Adrenal gland (tissue), 12 donors: ENCODE results near the gene COPG2. TPM values are rescaled to one million over a fixed set of nuclear protein-coding genes. Genes with fewer than 3 reads are reported as not detected.
A peak's percentile ranks its signal among the peaks of the same experiment; 100 is the strongest.
"Not testable (repeated sequence)": the region's sequence is repeated elsewhere in the genome, so short reads cannot be mapped to it uniquely, and the experiment has no call there.

ENCODE experiments used
- DNase-seq, 7 donors: peaks; one replicate each; pipeline ENCODE4 v3.0.0-alpha.2; 2019 to 2020
- H3K27ac ChIP-seq, 5 donors: fragments of 200-600 bp; sonication (generic) in 4 of 5; 1 replicate in 3 of 5; 2 replicates in 2 of 5; pipeline versions ENCODE4 v1.5.1 to v1.8.0; 2016 to 2020; ENCODE audit warnings: mild to moderate bottlenecking in 1 of 5
- H3K27me3 ChIP-seq: fragments of 200-600 bp; 2 replicates; pipeline ENCODE4 v1.8.0; 2021
- H3K36me3 ChIP-seq, 2 donors: fragments of 200-600 bp; replicated peaks in 1 of 2; 1 replicate in 1 of 2; 2 replicates in 1 of 2; pipeline versions ENCODE4 v1.5.1 to v1.8.0; 2018 to 2022
- H3K4me1 ChIP-seq, 2 donors: fragments of 200-600 bp; replicated peaks in 1 of 2; 1 replicate in 1 of 2; 2 replicates in 1 of 2; pipeline versions ENCODE4 v1.5.1 to v1.8.0; 2018 to 2021
- H3K4me3 ChIP-seq, 4 donors: fragments of 200-600 bp; sonication (generic) in 3 of 4; one replicate each; pipeline ENCODE4 v1.5.1; 2016 to 2018
- H3K9me3 ChIP-seq, 3 donors: fragments of 200-600 bp; sonication (generic) in 1 of 3; replicated peaks in 1 of 3; 1 replicate in 2 of 3; 2 replicates in 1 of 3; pipeline versions ENCODE4 v1.5.1 to v1.8.0; 2016 to 2021
- CTCF ChIP-seq, 6 experiments: fragments of 450-650 bp in 4 of 6; fragments of 200-600 bp in 2 of 6; sonication (generic) in 1 of 6; IDR thresholded peaks; 1 replicate in 5 of 6; 2 replicates in 1 of 6; pipeline versions ENCODE4 v1.5.1 to v1.8.0; 2016 to 2021; ENCODE audit warnings: antibody characterized with exemption in 6 of 6, mild to moderate bottlenecking in 2 of 6, moderate library complexity in 1 of 6
- POLR2A ChIP-seq, 2 donors: fragments of 450-650 bp; IDR thresholded peaks; one replicate each; pipeline ENCODE4 v1.6.1; 2017; ENCODE audit warnings: antibody characterized with exemption in 2 of 2, mild to moderate bottlenecking in 2 of 2, moderate library complexity in 1 of 2
- WGBS, 4 donors: extraction: QIAGEN DNeasy Blood & Tissue Kit in 2 of 4; methylation state at CpG; one replicate each; pipeline versions ENCODE4 v1.1.5 to v1.1.7; 2013 to 2017; 5-methylcytosine and 5-hydroxymethylcytosine counted together
- intact Hi-C, 2 donors: fragments of 100-400 bp; cut with DNase I; formaldehyde crosslinking; loops; one replicate each; pipeline versions ENCODE4 v1.14.1 to v1.15.0; 2022 to 2023
- polyA plus RNA-seq, 3 donors: library from polyadenylated mRNA; stranded (reverse); fragments of 200-250 nt in 2 of 3; fragments of 350-450 nt in 1 of 3; fragmentation: Illumina TruSeq in 1 of 3; extraction: RNeasy Lipid Tissue Mini Kit (QIAGEN cat#74804) in 1 of 3; gene quantifications; one replicate each; pipeline ENCODE4 v1.2.3, GENCODE V29; 2013 to 2014
- total RNA-seq, 9 donors: library from RNA; depleted of rRNA in 4 of 9; stranded (reverse); fragments of >200 nt in 4 of 9; fragments of 120-200 nt in 1 of 9; fragmentation: NEBNext Ultra II Directional in 1 of 9; extraction: Animal tissue kit (Norgen Biotek cat#: 25700) in 1 of 9; gene quantifications; one replicate each; pipeline versions ENCODE4 v1.1.0 to v1.2.4, GENCODE V29; 2013 to 2023
- donor health status: healthy with polysubstance abuse.
- donor health status: Bipolar disorder and iron deficiency.
- donor health status: DM: yes; HTN: yes; CAD: no.
- donor health status: DM: no; HTN: no; CAD: no.
- donor health status: DM: no; HTN: no; CAD: no.
- donor health status: DM: yes; HTN: yes; CAD: no.

COPG2 gene
- total and polyA plus RNA-seq, 12 donors: 12.2 to 73.1 (median 37.9) TPM

GRCh38 chr7:130606161-130606560, 62.4 kb downstream of the COPG2 start:
- intact Hi-C loops: no loop called here
- 82 to 94% (median 87%) methylated on average over 1 of the region's 1 CpG for WGBS, 4 donors
- Histone ChIP-seq H3K36me3 (peaks cover 0 to 14% of the 10 kb centered on the region in 2 donors), H3K4me1 (no peaks in the 10 kb centered on the region), H3K27me3 (no peaks in the 10 kb centered on the region), H3K9me3 (no peaks in the 10 kb centered on the region), H3K27ac (no peak overlapping the region), H3K4me3 (no peak overlapping the region)
- no peak for DNase-seq
- no peak for TF ChIP-seq POLR2A (IDR thresholded peaks at IDR 0.05)
- TF ChIP-seq CTCF (IDR thresholded peaks at IDR 0.05): no peak

GRCh38 chr7:130598056-130598455, 70.5 kb downstream of the COPG2 start:
- Histone ChIP-seq H3K27me3 (no peaks in the 10 kb centered on the region), H3K36me3 (no peaks in the 10 kb centered on the region), H3K4me1 (no peaks in the 10 kb centered on the region), H3K4me3 (no peak overlapping the region), H3K9me3 (no peaks in the 10 kb centered on the region), H3K27ac (no peak overlapping the region)
- intact Hi-C loops: no loop called here
- TF ChIP-seq POLR2A (IDR thresholded peaks at IDR 0.05) (no peak), CTCF (IDR thresholded peaks at IDR 0.05) (no peak)
- no peak for DNase-seq
- 90 to 99% (median 96%) methylated on average over 3 of the region's 3 CpGs for WGBS, 4 donors

GRCh38 chr7:130595986-130596385, 72.6 kb downstream of the COPG2 start:
- TF ChIP-seq POLR2A (IDR thresholded peaks at IDR 0.05) (no peak), CTCF (IDR thresholded peaks at IDR 0.05) (no peak)
- no peaks in the 10 kb centered on the region for H3K27me3 ChIP-seq
- H3K36me3 ChIP-seq: no peaks in the 10 kb centered on the region
- WGBS, 4 donors: 78 to 88% (median 82%) methylated on average over 4 of the region's 4 CpGs
- H3K4me3 ChIP-seq: no peak overlapping the region
- no peaks in the 10 kb centered on the region for H3K9me3 ChIP-seq
- DNase-seq: peak in 3 of 7 donors; percentile 10 to 20 (median 18)
- no peak overlapping the region for H3K27ac ChIP-seq
- no peaks in the 10 kb centered on the region for H3K4me1 ChIP-seq
- intact Hi-C loops: no loop called here

GRCh38 chr7:130593033-130593432, 75.5 kb downstream of the COPG2 start:
- Histone ChIP-seq H3K4me1 (no peaks in the 10 kb centered on the region), H3K36me3 (no peaks in the 10 kb centered on the region), H3K27me3 (no peaks in the 10 kb centered on the region), H3K9me3 (no peaks in the 10 kb centered on the region), H3K4me3 (no peak overlapping the region), H3K27ac (no peak overlapping the region)
- no peak for TF ChIP-seq CTCF (IDR thresholded peaks at IDR 0.05)
- no peak for TF ChIP-seq POLR2A (IDR thresholded peaks at IDR 0.05)
- DNase-seq: peak in 5 of 7 donors; percentile 21 to 63 (median 41)
- WGBS, 4 donors: 95 to 100% (median 100%) methylated on average over 1 of the region's 1 CpG
- intact Hi-C loops: no loop called here

GRCh38 chr7:130591464-130591863, 77.1 kb downstream of the COPG2 start:
- H3K9me3 ChIP-seq, intact Hi-C loops, H3K27ac ChIP-seq, H3K27me3 ChIP-seq, H3K4me1 ChIP-seq, H3K36me3 ChIP-seq, DNase-seq, H3K4me3 ChIP-seq: not testable (repeated sequence)
- WGBS, 4 donors: 95 to 99% methylated on average over 15 to 30 of the region's 30 CpGs; no CpG with 5 or more reads in 2 of the 4 donors

- intact Hi-C loops, H3K27me3 ChIP-seq, H3K4me3 ChIP-seq, H3K36me3 ChIP-seq, H3K4me1 ChIP-seq, DNase-seq, H3K27ac ChIP-seq, H3K9me3 ChIP-seq: not testable (repeated sequence)
- 96 to 100% (median 99%) methylated on average over 2 of the region's 2 CpGs for WGBS, 4 donors
These were observed 82.6 kb downstream of the COPG2 start for GRCh38 chr7:130585932-130586331.

GRCh38 chr7:130575110-130575509, 93.4 kb downstream of the COPG2 start:
- H3K27me3 ChIP-seq, intact Hi-C loops, H3K4me3 ChIP-seq, H3K36me3 ChIP-seq, H3K27ac ChIP-seq, H3K4me1 ChIP-seq, H3K9me3 ChIP-seq, DNase-seq: not testable (repeated sequence)
- WGBS, 4 donors: 94 to 96% (median 95%) methylated on average over 3 of the region's 3 CpGs

- H3K27ac ChIP-seq, H3K9me3 ChIP-seq, intact Hi-C loops: not testable (repeated sequence)
These were observed 98.4 kb downstream of the COPG2 start for GRCh38 chr7:130570144-130570543.

More at GRCh38 chr7:130570144-130570543, 98.4 kb downstream of the COPG2 start:
- not testable (repeated sequence) for H3K36me3 ChIP-seq, DNase-seq, H3K4me3 ChIP-seq, H3K27me3 ChIP-seq
- H3K4me1 ChIP-seq: peaks cover 7 to 21% of the 10 kb centered on the region in 2 donors
